NCI-H460 (cell line): ENCODE results near the gene MSS51. TPM values are rescaled to one million over a fixed set of nuclear protein-coding genes. Genes with fewer than 3 reads are reported as not detected.

Experiments used
- DNase-seq: peaks from one replicate; pipeline ENCODE4 v3.0.0-alpha.2; 2016; ENCODE audit warnings: low read depth; ENCODE audit errors: extremely low read depth
- polyA plus RNA-seq: library from polyadenylated mRNA; depleted of rRNA; stranded (reverse); fragments of >200 nt; gene quantifications from 2 replicates; pipeline ENCODE4 v1.2.3, GENCODE V29; 2014; cell fraction: nucleus; rRNA removed
- total RNA-seq: library from RNA; depleted of rRNA; stranded (reverse); fragments of >200 nt; shearing (Covaris generic); gene quantifications from 2 replicates; pipeline ENCODE4 v1.2.3, GENCODE V29; 2014; rRNA removed

The MSS51 gene
- total RNA-seq = 0.43 and 1.0 TPM in 2 replicates
- polyA plus RNA-seq = 5.4 and 6.8 TPM in 2 replicates

DNA sequence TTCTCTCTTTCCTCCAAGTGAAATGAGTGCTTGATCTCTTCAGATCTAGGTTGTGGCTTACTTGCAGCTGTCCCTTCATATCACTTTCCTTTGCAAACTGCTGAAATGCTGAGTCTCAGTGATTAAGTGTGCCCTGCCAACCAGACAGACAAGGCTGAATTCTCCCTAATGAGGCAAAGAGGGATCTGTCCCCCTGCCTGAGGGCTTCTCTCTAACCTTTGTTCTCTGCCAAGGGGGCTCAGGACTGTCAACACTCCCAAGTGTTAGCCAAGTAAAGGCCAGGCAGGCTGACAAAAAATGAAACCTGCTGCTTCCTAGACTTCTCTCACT lies at the start of gene MSS51:
MSS51 (minus strand) TSS at position 24 of the 330 bp plus-strand sequence. CDS start 5,277 bp downstream, outside the sequence.
- DNase-seq = no peak

DNA sequence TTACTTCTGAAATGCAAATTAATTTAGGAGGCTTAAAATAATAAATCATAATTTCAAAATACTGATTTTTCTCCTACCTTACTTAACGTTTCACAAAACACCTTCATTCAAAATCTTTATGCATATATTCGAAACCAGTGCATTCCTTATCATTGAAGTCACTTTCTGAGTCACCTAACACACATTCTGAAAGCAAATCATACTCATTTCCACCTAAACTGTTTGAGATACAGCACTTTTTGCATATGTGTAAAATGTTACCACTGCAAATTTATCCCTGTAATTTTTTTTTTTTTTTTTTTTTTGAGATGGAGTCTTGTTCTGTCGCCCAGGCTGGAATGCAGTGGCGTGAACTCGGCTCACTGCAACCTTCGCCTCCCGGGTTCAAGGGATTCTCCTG lies 46.8 kb upstream of the MSS51 start:
- DNase-seq = no peak

DNA sequence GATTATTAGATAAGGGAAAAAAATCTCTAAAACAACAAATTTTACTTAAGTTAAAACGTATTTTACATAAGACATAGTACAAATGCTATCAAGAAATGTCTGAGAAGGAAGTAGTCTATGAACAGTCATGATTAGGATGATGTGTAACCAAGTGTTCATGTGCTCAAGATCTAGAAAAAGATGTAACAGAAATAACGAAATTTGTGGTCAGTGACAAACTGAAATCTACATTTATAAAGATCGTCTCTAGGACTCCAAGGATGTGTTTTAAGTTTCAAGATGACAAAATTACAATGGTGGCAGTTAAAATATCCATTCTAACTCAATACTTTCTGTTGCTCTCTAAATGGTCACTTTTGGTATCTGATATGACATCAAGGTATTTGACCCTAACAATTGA lies 45.3 kb upstream of the MSS51 start:
- DNase-seq = no peak

DNA sequence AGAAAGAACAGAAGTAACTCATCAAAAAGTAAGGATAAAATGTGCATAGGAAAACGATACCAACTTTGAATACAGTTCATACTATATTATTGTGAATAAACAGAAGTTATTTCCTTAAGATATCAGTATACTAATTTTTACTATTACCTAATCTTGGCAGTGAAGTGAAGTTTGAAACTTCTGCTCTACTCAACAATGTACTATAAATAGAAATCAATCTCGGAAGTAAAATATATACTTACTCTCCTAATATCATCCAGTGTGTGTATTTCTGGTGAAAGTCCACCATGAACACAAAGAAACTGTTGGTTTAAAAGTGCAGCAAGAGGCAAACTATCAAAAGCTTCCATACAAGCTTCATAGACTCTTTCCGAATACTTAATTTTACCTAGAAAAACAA lies 37.9 kb upstream of the MSS51 start:
- no peak for DNase-seq

DNA sequence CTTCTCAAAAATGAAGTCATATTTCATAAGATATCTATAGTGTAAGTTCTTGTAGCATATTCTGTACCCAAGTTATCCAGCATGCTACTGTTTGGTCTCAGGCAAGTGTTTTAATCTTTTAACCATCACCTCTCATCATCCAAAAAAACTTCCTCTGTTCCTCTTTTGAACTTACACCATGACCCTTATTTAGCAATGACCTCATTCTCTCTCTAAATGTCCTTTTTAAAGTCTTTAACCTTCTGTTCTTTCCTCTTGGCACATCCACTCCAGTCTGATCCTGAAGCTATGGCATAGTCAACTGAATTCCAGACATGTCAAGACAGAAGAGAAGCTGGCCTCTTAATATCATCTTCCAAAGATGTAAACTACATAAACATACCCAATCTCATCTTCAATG lies 36.2 kb upstream of the MSS51 start:
- DNase-seq = no peak

DNA sequence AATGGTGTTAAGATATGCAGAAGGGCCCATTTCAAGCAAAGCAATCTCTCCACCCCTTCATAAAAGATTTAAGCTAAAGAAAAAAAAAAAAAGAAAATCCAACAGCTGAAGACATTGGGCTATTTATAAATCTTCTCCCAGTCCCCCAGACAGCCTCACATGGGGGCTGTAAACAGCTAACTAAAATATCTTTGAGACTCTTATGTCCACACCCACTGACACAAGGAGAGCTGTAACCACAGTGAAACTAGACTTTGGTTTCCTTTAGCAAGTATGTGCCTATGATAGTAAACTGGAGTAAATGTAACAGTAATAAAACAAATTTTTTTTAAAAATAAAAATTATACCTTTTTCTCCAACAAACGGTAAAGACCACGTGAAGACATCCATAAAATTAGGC lies 33.8 kb upstream of the MSS51 start:
- DNase-seq = no peak

DNA sequence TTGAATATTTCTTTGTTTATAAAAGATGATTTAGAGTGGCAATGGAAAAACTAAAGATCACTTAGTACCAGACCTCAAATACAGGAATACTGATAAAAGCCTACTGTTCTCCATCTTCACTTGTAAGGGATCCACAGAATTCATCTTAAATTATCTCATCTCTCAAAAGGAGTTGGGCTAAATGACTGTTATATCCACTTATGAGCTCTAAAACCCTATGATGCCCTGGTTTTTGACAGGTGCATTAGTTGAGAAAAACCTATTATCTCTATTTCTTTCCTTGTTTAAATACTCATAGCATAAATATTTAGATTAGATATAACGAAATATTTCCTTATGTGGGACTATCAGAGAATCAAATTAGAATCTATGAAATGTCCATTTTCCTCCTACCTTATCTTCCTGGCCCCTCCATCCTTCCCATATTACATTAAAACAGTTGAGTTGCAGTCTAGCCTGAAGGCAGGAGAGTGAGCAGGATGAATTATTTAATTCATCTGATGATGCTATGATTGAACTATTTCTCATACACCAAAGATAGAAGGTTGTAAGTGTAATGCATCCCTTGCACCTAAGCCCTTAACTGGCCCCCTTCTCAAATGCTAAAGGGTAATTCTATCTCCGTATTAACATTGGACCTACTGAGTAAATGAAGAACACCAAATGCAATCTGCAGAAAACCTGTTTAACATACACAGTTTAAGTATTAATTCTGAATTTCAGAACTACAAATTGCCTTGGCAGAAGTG lies 32.8 kb upstream of the MSS51 start:
- no peak for DNase-seq

DNA sequence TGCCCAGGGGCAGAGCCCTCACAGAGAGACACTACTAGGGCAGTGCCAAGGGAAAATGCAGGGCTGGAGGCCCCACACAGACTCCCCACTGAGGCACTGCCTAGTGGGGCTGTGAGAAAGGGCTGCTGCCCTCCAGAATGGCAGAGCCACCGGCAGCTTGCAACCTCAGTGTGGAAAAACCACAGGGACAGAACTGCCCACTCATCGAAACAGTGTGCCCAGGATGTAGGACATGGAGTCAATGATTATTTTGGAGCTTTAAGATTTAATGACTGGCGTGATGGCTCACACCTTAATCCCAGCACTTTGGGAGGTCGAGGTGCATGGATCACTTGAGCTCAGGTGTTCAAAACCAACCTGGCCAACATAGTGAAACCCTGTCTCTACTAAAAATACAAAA lies 27.5 kb upstream of the MSS51 start:
- DNase-seq = no peak

DNA sequence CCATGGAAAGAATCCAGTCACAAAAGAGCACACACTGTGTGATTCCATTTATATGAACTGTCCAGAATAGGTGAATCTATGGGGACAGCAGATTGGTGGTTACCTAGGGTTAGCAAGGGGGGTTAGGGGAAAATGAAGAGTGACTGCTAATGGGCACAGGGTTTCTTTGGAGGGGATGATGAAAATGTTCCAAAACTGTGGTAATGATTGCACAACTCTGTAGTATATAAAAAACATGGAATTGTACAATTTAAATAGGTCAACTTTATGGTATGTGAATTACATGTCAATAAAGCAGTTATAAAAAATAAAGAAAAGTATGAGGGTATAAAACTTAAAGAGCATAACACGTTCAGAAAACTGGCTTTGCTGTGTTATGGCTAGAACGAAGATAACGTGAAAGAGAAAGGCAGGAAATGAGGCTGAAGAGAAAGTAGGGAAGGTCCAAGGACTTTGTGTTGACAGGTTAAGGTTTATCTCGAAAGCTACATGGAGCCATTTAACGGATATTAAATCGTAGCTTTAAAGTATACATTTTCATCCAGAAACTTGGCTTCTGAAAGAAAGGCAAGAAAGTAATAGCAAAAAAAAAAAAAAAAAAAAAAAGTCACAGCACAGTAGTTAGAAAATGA lies 26.4 kb upstream of the MSS51 start:
- DNase-seq = no peak

DNA sequence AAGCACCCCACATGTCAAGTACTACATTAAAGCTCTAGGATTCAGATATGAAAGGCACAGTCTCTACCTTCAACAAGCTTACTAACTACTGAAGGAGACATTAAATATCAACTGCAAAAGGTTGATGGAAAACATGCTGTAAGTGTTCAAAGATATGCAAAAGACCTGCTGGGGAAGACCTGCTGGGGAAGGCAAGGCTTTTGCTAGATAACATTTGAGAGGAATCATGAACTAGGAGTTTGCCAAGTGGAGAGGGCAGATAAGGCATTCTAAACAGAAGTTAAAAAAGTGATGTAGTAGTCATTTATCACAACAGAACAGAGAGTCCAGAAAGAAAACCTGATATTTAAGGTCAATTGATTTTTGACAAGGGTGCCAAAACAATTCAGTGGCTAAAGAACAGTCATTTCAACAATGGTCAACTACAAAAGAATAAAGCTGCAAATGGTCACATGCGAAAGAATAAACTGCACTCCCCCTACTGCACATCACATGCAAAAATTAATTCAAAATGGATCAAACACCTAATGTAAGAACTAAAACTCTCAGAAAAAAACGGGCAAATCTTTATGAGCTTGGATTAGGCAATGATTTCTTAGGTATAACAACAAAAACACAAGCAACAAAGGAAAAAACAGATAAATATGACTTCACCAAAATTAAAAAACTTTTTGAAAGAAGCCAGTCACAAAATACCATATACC lies 23.0 kb upstream of the MSS51 start:
- no peak for DNase-seq

DNA sequence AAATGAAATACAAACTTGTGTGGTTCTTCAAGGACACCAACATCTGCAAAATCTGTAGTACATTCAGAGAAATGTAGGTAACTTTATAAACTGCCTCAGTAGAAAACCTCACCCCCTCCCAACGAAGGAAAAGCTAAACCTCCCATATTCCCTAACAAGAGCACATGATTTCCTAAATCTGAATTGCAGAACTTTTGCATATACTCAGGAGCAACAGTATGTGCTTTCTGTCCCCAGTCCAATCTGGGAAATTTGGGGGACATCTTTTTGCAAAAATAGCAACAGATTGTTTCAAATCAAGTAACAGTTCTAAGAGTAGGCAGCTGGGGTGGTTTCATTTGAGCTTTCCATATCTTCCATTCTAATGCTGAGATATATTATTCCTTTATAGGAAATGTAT lies 15.8 kb upstream of the MSS51 start:
- no peak for DNase-seq

DNA sequence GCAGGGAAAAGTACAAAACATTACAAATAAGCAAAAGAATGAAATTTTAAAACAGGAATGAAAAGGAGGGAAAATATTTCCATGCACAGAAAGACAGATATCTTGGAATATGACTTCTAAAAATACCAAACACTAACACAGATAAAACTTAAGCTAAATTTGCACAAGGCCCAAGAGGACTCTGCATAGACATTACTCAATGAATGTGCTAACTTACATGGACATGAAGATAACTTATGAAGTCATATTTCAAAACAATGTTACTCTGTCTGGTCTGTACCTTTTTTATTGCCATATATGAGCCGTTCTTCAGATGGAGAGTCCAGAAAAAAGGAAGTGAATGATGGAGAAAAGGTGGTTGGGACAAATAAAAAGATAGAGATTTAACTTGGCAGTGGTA lies 15.0 kb upstream of the MSS51 start:
- no peak for DNase-seq

DNA sequence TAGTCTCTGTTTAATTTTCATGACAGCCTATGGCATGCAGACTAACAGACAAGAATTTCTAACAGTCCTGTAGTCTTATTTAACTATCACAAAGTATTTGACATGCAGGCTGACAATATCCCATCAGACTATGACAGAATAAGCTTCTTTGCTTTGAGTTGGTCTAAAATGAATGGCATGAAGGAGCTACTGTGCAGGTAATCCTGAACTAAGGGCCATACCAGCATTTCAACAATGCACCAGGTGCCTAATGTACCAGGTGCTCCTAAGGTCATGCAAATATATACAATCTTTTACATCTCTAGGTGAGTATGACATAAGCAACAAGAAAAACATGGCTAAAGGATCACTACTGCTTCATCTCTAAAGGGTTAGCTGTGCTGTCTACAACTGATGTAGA lies 13.6 kb upstream of the MSS51 start:
- DNase-seq = no peak

DNA sequence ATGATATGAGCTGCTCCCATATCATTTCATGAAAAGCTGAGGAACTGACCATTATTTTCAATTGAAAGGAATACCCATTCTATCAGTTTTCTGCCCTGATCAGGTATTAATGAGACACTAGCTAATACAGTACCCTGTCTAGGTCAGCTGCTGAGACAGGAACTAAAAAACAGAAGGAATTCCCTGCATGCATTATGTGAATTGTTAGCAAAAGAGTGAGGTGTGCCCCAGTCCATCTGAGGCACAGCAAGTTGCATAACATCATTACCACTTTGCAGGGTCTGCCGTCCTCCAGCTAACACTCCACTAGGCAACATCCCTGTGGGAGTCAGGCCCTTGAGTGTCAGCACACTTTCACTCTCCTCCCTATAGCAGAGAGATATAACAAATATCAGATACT lies 11.1 kb upstream of the MSS51 start:
- DNase-seq = no peak

DNA sequence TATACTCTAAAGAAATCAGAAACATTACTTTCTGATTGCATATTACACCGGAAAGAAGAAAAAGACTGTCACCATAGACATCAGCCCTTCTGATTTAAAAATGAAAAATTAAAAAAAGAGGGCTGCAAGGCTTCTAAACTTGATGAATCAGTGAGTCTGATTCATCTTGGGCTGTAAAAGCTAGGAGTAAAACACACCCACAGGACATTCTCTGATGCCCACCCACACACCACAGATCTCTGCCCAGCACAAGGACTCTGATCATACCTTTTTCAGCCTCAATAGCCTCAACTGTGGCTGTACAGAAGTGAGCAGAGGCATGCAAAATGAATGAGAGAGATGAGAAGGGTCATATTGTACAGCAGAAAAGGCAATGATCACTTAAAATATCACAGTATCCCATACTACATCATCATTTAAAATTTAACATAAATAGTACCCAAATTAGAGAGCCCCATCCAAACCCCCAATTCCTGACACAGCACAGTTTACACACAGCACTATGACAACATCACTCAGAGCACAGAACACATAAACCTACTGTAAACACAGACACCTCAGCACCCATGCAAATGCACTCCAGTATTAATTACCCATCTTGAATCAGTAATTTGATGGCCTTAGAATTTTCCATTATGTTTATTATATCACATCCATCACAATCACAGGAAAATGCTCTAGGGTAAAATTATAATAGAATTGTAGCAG lies 6.4 kb upstream of the MSS51 start:
- DNase-seq = no peak

DNA sequence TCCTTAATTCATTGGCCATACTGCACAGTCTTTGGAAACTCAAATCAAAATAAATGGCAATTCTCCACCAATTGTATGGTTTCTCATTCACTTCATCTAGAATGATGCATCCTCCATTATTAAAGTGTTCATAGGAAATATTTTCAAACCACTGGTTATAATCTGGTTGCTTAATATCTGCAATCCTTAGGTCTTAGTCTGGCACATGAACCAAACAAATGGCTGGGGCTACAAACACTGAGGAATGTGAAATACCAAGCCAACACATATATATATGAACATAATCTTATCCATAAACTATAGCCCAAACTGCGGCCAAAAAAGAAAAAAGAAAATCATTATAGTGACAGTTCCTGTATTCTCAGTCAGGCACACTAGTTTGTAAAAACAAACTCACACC lies 5.7 kb upstream of the MSS51 start:
- no peak for DNase-seq

DNA sequence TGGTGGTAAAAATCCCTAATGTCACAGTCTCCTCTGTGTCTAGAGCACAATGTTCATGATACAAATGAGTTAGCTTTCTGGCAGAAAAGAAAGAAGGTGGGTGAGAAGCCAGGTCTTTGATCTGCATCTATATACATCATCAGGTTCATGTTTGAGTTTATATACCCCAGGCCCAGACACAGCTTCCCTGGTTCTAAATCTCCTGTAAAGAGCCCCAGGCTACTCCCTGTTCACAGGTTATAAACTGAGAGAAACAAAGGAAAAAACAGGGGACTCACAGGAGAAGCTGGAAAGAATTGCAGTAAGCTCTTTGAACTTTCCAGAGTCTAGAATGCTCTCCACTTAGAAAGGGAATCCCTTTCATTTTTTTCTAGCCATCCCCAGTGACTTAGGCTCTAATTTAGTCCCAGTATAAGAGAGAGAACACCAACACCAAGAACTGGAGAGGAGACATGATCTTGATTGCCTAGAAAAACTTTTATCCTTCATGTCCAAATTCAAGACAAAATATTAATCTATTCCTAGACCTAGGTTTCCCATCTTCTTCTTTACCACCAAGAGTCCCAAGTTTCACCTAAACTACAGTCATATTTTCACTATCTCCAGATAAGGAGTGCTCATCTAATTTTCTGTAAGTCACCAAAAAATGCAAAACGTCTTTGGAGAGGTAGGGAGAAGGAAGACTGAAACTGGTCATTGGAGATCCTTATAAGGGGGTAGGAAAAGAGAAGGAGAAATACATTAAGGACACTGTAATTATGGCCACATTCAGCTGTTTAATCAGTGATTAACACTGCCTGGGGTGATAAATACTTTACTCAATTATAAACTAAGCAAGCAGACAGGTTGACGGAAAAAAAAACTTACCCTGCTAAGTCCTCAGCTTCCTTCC lies 469 bp downstream of the MSS51 start:
- DNase-seq = no peak

DNA sequence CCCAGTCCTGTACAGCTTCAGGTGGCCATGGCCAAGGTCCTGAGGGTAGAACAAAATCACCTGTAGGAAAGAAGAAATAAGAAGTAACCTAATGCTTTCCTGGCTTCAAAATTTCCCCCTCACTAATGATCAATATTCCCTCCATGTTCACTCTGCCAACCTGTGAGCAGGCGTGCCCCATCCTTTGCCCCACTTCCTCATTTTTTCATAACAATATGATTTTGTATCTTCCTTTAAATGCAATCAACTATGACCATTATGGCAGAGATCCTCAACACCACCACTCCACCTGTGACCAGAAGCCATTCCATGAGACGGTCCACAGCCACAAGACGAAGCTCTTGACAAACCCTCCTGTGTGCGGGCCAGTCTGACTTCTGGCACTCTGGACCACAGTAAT lies 7.0 kb downstream of the MSS51 start:
- DNase-seq = no peak

DNA sequence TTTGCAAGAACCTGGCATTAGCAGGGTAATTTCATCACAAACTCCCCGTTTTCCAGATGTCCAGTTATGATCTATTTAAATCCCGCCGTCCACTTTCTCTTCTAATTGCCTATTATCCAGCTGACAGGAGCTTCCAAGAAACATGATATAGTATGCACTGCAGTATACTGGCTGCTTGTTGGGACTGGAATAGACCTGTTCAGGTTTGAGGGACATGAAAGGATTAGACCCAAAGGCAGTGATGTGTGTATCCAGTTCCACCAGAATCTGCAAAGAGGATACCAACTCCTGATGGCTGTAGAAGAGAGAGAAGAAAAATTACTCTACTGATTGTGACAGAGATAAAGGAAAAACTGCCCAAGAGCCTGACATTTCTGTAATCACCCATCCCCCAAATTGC lies 8.9 kb downstream of the MSS51 start:
- no peak for DNase-seq

DNA sequence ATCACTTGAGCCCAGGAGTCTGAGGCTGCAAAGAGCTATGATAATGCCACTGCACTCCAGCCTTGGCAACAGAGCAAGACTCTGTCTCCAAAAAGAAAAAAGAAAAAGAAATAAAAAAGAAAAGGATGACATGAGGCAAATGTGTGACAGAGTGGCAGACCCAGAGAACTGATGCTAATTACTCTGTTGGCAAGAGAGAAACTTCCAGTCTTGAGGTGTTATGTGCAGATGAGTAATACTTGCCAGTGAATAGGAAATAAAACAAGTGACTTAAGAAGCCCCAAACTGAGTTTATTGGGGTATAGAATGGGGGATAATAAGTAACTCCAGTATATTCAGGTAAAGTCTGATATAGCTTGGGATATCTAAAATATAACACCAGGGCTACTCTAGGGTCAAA lies 10.1 kb downstream of the MSS51 start:
- no peak for DNase-seq
